ENCODE results near the gene PRSS22. TPM values are rescaled to one million over a fixed set of nuclear protein-coding genes. Genes with fewer than 3 reads are reported as not detected.

Gene PRSS22
- total and polyA plus RNA-seq, 10 of the 15 experiments (the other 5 are each of a cell fraction or from before 2014, with no cell fraction given): not detected

DNA sequence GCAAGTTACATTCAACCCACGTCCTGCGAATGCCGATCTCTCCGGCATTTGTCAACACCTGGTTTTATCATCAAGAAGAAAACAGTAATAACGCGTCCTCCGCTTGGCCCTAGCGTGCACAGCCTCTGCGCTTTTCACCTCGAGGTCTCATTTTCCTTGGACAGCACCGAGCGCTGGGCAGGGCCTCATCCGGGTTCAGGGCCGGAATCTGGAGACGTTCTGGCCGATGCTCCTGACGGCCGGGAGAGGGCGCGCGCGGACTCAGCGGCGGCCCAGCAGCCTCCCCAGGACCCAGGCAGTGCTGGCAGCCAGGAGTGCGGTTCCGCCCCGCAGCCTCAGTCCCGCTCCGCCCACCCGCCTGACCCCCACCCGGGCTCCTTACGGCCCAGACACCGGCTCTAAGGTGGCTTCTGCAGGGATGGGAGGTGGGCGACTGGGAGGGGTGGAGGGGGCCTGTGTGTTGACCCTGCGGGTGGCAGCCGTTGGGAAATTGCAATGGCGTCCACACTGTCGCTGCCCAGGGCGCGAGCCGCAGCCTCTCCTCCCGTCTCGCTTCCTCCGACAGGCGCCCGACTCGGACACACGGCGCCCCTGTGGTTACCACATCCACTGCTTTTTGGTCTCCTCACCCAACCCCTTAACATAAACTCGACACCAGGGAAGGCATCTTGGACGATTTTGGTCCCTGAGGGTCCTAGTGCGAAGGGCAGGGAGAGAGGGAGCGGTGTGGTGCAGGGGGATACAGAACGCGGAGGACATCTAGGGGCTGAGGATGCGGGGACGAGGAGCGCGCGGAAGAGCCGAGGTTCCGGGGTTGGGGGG is 46.3 kb upstream of the PRSS22 start (continued):
- TF ChIP-seq MYC (IDR thresholded peaks at IDR 0.05; ENCODE audit: insufficient read depth, insufficient read length, insufficient replicate concordance, low read length, severe bottlenecking) (no peak), NFYB (IDR thresholded peaks at IDR 0.05; ENCODE audit: insufficient read depth, low read depth, low read length) (no peak), SREBF2 (IDR thresholded peaks at IDR 0.05; ENCODE audit: low read length) (no peak), E2F4 (IDR thresholded peaks at IDR 0.05; ENCODE audit: low read depth, low read length) (no peak), PML (IDR thresholded peaks at IDR 0.05; ENCODE audit: low read length) (peak; percentile 50; the same call in 1 of the 2 replicates), WRNIP1 (IDR thresholded peaks at IDR 0.05; ENCODE audit: borderline replicate concordance, low read depth, low read length) (no peak), SMAD1 (IDR thresholded peaks at IDR 0.05; ENCODE audit: low read depth, partially characterized antibody) (no peak), ZNF687 (IDR thresholded peaks at IDR 0.05) (peak; percentile 17; the same call in 1 of the 2 replicates), TBL1XR1 (IDR thresholded peaks at IDR 0.05; ENCODE audit: low read depth, low read length) (no peak), HSF1 (IDR thresholded peaks at IDR 0.05; ENCODE audit: low read depth, low read length) (no peak), NFXL1 (IDR thresholded peaks at IDR 0.05; ENCODE audit: borderline replicate concordance) (no peak), SMAD5 (IDR thresholded peaks at IDR 0.05; ENCODE audit: low read depth) (no peak), YBX1 (IDR thresholded peaks at IDR 0.05) (no peak), TCF3 (IDR thresholded peaks at IDR 0.05; ENCODE audit: borderline replicate concordance, insufficient read depth, low read depth, low read length) (no peak)
- TF ChIP-seq, protein P1, sequence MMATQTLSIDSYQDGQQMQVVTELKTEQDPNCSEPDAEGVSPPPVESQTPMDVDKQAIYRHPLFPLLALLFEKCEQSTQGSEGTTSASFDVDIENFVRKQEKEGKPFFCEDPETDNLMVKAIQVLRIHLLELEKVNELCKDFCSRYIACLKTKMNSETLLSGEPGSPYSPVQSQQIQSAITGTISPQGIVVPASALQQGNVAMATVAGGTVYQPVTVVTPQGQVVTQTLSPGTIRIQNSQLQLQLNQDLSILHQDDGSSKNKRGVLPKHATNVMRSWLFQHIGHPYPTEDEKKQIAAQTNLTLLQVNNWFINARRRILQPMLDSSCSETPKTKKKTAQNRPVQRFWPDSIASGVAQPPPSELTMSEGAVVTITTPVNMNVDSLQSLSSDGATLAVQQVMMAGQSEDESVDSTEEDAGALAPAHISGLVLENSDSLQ (IDR thresholded peaks at IDR 0.05): no peak
- TF ChIP-seq, protein P2, sequence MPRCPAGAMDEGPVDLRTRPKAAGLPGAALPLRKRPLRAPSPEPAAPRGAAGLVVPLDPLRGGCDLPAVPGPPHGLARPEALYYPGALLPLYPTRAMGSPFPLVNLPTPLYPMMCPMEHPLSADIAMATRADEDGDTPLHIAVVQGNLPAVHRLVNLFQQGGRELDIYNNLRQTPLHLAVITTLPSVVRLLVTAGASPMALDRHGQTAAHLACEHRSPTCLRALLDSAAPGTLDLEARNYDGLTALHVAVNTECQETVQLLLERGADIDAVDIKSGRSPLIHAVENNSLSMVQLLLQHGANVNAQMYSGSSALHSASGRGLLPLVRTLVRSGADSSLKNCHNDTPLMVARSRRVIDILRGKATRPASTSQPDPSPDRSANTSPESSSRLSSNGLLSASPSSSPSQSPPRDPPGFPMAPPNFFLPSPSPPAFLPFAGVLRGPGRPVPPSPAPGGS (IDR thresholded peaks at IDR 0.05; ENCODE audit: borderline replicate concordance, insufficient read depth, low read depth, low read length, poor library complexity, severe bottlenecking): no peak
- TF ChIP-seq, protein P3, sequence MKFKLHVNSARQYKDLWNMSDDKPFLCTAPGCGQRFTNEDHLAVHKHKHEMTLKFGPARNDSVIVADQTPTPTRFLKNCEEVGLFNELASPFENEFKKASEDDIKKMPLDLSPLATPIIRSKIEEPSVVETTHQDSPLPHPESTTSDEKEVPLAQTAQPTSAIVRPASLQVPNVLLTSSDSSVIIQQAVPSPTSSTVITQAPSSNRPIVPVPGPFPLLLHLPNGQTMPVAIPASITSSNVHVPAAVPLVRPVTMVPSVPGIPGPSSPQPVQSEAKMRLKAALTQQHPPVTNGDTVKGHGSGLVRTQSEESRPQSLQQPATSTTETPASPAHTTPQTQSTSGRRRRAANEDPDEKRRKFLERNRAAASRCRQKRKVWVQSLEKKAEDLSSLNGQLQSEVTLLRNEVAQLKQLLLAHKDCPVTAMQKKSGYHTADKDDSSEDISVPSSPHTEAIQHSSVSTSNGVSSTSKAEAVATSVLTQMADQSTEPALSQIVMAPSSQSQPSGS (IDR thresholded peaks at IDR 0.05; ENCODE audit: low read length): no peak

Measured in GM12878 (cell line).